Neural progenitor cell (in vitro differentiated cells): ENCODE results near the gene PKP2. TPM values are rescaled to one million over a fixed set of nuclear protein-coding genes. Genes with fewer than 3 reads are reported as not detected.

Experiments used
- DNase-seq: peaks from one replicate; pipeline ENCODE4 v3.0.0-alpha.2; 2016; ENCODE audit warnings: low spot score
- H2AFZ ChIP-seq: fragments of 200-600 bp; sonication (generic); replicated peaks from 2 replicates; pipeline ENCODE4 v1.6.1; 2016; ENCODE audit warnings: antibody characterized with exemption
- H3F3A ChIP-seq: fragments of 200-600 bp; sonication (generic); 2 replicates; pipeline ENCODE4 v1.6.1; 2016; ENCODE audit warnings: antibody characterized with exemption, low read depth
- H3K27ac ChIP-seq: fragments of 200-600 bp; sonication (generic); 2 replicates; pipeline ENCODE4 v1.5.1; 2016; ENCODE audit warnings: mild to moderate bottlenecking
- H3K27me3 ChIP-seq: fragments of 200-600 bp; sonication (generic); 2 replicates; pipeline ENCODE4 v1.6.1; 2016; ENCODE audit warnings: mild to moderate bottlenecking, moderate library complexity
- H3K36me3 ChIP-seq: fragments of 200-600 bp; sonication (generic); 2 replicates; pipeline ENCODE4 v1.5.1; 2016
- H3K4me1 ChIP-seq: fragments of 200-600 bp; sonication (generic); 2 replicates; pipeline ENCODE4 v1.6.1; 2016; ENCODE audit warnings: mixed run types
- H3K4me2 ChIP-seq: fragments of 200-600 bp; sonication (generic); 2 replicates; pipeline ENCODE4 v1.6.1; 2016
- H3K4me3 ChIP-seq: fragments of 200-600 bp; sonication (generic); 2 replicates; pipeline ENCODE4 v1.5.1; 2016
- H3K79me2 ChIP-seq: fragments of 200-600 bp; sonication (generic); 2 replicates; pipeline ENCODE4 v1.6.1; 2016; ENCODE audit warnings: low read depth
- H3K9ac ChIP-seq: fragments of 200-600 bp; sonication (generic); 2 replicates; pipeline ENCODE4 v1.6.1; 2016
- H3K9me3 ChIP-seq: fragments of 200-600 bp; sonication (generic); 2 replicates; pipeline ENCODE4 v1.5.1; 2016; ENCODE audit warnings: low read depth
- H4K20me1 ChIP-seq: fragments of 200-600 bp; sonication (generic); 2 replicates; pipeline ENCODE4 v1.6.1; 2016; ENCODE audit warnings: low read depth
- H3K27ac Mint-ChIP-seq: 3 replicates; pipeline ENCODE4 v1.8.0; 2021; ENCODE audit warnings: mixed read lengths
- H3K27me3 Mint-ChIP-seq: 2 replicates; pipeline ENCODE4 v1.8.0; 2022; ENCODE audit warnings: low read depth, mild to moderate bottlenecking, inconsistent platforms, moderate library complexity, mixed read lengths; ENCODE audit not compliant: insufficient read depth
- H3K36me3 Mint-ChIP-seq: 3 replicates; pipeline ENCODE4 v1.8.0; 2021; ENCODE audit warnings: mixed read lengths
- H3K4me1 Mint-ChIP-seq: 3 replicates; pipeline ENCODE4 v1.8.0; 2021; ENCODE audit warnings: mixed read lengths
- H3K4me3 Mint-ChIP-seq: 3 replicates; pipeline ENCODE4 v1.8.0; 2021; ENCODE audit warnings: mild to moderate bottlenecking, moderate library complexity, mixed read lengths
- H3K9me3 Mint-ChIP-seq: 3 replicates; pipeline ENCODE4 v1.8.0; 2020; ENCODE audit warnings: mixed read lengths
- EZH2 ChIP-seq: fragments of 200-600 bp; sonication (generic); IDR thresholded peaks from 2 replicates; pipeline ENCODE4 v1.6.1; 2017; ENCODE audit warnings: antibody characterized with exemption, mild to moderate bottlenecking, moderate library complexity
- EZH2phosphoT487 ChIP-seq: fragments of 200-600 bp; sonication (generic); IDR thresholded peaks from 2 replicates; pipeline ENCODE4 v1.6.1; 2017; ENCODE audit warnings: antibody characterized with exemption
- total RNA-seq: library from RNA; depleted of rRNA; stranded (reverse); fragments of >200 nt; gene quantifications from 2 replicates; pipeline ENCODE4 v1.2.3, GENCODE V29; 2015; ENCODE audit warnings: low replicate concordance
- TF ChIP-seq, protein P1 (sequence below): fragments of 200-600 bp; sonication (generic); IDR thresholded peaks from 2 replicates; pipeline ENCODE4 v1.5.1; 2017; ENCODE audit warnings: antibody characterized with exemption, mild to moderate bottlenecking

Gene PKP2
- total RNA-seq, 1 donor from 2014 or later = 10.6 TPM

- no peak overlapping the region for H3K27ac ChIP-seq
- TF ChIP-seq, protein P1, sequence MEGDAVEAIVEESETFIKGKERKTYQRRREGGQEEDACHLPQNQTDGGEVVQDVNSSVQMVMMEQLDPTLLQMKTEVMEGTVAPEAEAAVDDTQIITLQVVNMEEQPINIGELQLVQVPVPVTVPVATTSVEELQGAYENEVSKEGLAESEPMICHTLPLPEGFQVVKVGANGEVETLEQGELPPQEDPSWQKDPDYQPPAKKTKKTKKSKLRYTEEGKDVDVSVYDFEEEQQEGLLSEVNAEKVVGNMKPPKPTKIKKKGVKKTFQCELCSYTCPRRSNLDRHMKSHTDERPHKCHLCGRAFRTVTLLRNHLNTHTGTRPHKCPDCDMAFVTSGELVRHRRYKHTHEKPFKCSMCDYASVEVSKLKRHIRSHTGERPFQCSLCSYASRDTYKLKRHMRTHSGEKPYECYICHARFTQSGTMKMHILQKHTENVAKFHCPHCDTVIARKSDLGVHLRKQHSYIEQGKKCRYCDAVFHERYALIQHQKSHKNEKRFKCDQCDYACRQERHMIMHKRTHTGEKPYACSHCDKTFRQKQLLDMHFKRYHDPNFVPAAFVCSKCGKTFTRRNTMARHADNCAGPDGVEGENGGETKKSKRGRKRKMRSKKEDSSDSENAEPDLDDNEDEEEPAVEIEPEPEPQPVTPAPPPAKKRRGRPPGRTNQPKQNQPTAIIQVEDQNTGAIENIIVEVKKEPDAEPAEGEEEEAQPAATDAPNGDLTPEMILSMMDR = no peak
- TF ChIP-seq EZH2 (no peak), EZH2phosphoT487 (no peak)
- peaks cover 10% of the 10 kb centered on the region for H3K4me1 ChIP-seq
- Mint-ChIP-seq H3K27ac (no peak overlapping the region), H3K27me3 (no peaks in the 10 kb centered on the region), H3K4me1 (no peaks in the 10 kb centered on the region), H3K4me3 (no peak overlapping the region), H3K36me3 (peaks cover 24% of the 10 kb centered on the region), H3K9me3 (no peaks in the 10 kb centered on the region)
- peaks cover 15% of the 10 kb centered on the region for H3F3A ChIP-seq
- no peak overlapping the region for H3K4me3 ChIP-seq
- H3K9me3 ChIP-seq = no peaks in the 10 kb centered on the region
- peaks cover 9% of the 10 kb centered on the region for H4K20me1 ChIP-seq
- H2AFZ ChIP-seq = no peak overlapping the region
- no peaks in the 10 kb centered on the region for H3K27me3 ChIP-seq
- DNase-seq = no peak
- H3K36me3 ChIP-seq = peaks cover 38% of the 10 kb centered on the region
- H3K79me2 ChIP-seq = no peaks in the 10 kb centered on the region
- H3K4me2 ChIP-seq = no peak overlapping the region
- H3K9ac ChIP-seq = no peak overlapping the region
Measured at GRCh38 chr12:32742133-32742532, 154.4 kb downstream of the PKP2 start.

Other genes with a start within 250 kb of the PKP2 start
- gene DNM1L, start 217.5 kb downstream of the PKP2 start, total RNA-seq = 109 and 133 TPM in 2 replicates
- gene YARS2, start 140.9 kb downstream of the PKP2 start, total RNA-seq = 35.3 and 42.1 TPM in 2 replicates